Mucosa of descending colon (tissue), 3 donors: ENCODE results near the gene MGAT4D. TPM values are rescaled to one million over a fixed set of nuclear protein-coding genes. Genes with fewer than 3 reads are reported as not detected.
"Not testable (repeated sequence)": the region's sequence is repeated elsewhere in the genome, so short reads cannot be mapped to it uniquely, and the experiment has no call there.

Experiments
- ATAC-seq: fragments of 200-7000 bp; cut with Tn5 transposase; one replicate; pipeline ENCODE4 v1.9.1; 2020; ENCODE audit warnings: mild to moderate bottlenecking, moderate library complexity
- DNase-seq, 3 donors: peaks; one replicate each; pipeline ENCODE4 v3.0.0-alpha.2; 2020
- H3K36me3 ChIP-seq: fragments of 200-600 bp; one replicate; pipeline ENCODE4 v1.8.0; 2021; ENCODE audit warnings: low read depth, mild to moderate bottlenecking
- H3K4me1 ChIP-seq: fragments of 200-600 bp; one replicate; pipeline ENCODE4 v1.8.0; 2021; ENCODE audit warnings: low read depth, mild to moderate bottlenecking
- H3K4me3 ChIP-seq: fragments of 200-600 bp; one replicate; pipeline ENCODE4 v1.8.0; 2021; ENCODE audit warnings: mild to moderate bottlenecking
- H3K9me3 ChIP-seq: fragments of 200-600 bp; one replicate; pipeline ENCODE4 v1.8.0; 2021; ENCODE audit warnings: mild to moderate bottlenecking
- intact Hi-C, 2 donors: fragments of 100-400 bp; cut with DNase I in 1 of 2; cut with micrococcal nuclease in 1 of 2; formaldehyde crosslinking; loops; one replicate each; pipeline versions ENCODE4 v1.11.0 to v1.11.1; 2022; cut with DNase I, micrococcal nuclease
- total RNA-seq, 3 donors: library from RNA; stranded (reverse); fragmentation: NEBNext Ultra II Directional in 2 of 3; extraction: Animal tissue kit (Norgen Biotek cat#: 25700) in 2 of 3; gene quantifications; one replicate each; pipeline versions ENCODE4 v1.2.1 to v1.2.4, GENCODE V29; 2021 to 2023
- TF ChIP-seq, protein P1 (sequence below): fragments of 200-600 bp; IDR thresholded peaks from one replicate; pipeline ENCODE4 v1.8.0; 2022; ENCODE audit warnings: antibody characterized with exemption, mild to moderate bottlenecking
- donor health status: DM: no; HTN: no; CAD: no; lungs with moderate emphysema.
- donor health status: DM: no; HTN: no; CAD: no.
- donor health status: DM: no; HTN: yes; CAD: no.

MGAT4D gene
- total RNA-seq, 3 donors from 2014 or later, result not detected

DNA sequence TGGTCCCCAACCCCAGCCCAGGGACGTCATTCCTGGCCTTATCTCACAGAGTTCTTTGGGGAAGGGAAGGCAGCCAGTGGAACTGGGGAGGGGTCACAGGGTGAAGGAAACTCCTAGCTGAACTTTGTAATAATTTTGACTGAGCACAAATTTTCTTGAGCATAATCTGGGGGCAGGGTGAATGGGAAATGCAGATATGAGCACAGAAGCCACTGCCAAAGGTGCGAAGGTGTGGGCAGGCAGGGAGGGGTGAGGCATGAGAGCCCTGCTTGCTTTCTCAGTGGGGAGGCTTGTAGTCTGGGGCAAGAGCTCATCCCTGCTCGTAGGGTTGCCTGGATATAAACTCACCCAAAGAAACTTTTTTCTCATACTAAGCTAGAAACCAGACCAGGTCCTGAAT is 34.9 kb downstream of the MGAT4D start:
- peak; percentile 76 for ATAC-seq
- Histone ChIP-seq H3K36me3 (no peaks in the 10 kb centered on the region), H3K4me3 (no peak overlapping the region), H3K9me3 (no peaks in the 10 kb centered on the region), H3K4me1 (peaks cover 4% of the 10 kb centered on the region)
- TF ChIP-seq, protein P1, sequence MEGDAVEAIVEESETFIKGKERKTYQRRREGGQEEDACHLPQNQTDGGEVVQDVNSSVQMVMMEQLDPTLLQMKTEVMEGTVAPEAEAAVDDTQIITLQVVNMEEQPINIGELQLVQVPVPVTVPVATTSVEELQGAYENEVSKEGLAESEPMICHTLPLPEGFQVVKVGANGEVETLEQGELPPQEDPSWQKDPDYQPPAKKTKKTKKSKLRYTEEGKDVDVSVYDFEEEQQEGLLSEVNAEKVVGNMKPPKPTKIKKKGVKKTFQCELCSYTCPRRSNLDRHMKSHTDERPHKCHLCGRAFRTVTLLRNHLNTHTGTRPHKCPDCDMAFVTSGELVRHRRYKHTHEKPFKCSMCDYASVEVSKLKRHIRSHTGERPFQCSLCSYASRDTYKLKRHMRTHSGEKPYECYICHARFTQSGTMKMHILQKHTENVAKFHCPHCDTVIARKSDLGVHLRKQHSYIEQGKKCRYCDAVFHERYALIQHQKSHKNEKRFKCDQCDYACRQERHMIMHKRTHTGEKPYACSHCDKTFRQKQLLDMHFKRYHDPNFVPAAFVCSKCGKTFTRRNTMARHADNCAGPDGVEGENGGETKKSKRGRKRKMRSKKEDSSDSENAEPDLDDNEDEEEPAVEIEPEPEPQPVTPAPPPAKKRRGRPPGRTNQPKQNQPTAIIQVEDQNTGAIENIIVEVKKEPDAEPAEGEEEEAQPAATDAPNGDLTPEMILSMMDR, result no peak
- intact Hi-C loops, result no loop called here
- peak in 2 of 3 donors; percentile 32 to 44 for DNase-seq

DNA sequence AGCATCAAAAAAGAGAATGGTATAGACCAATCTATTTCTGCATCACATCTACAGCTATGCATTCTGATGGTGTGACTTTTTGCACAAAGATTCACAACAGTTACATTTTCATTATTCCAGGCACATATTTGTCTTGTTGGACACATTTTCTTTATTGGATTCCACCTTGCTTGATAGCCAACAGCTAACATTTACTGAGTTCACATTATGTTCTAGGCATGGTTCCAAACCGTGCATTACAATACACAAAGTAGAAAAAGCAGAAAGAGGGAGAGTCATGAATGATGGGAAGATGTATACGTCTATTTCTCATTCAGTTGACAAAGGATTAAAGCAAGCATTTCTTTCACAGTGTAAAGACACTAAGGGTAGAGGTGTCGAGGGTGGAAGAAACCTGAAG is 47.7 kb downstream of the MGAT4D start:
- no peak for DNase-seq
- TF ChIP-seq, protein P1, result no peak
- no peaks in the 10 kb centered on the region for H3K9me3 ChIP-seq
- no peaks in the 10 kb centered on the region for H3K4me1 ChIP-seq
- intact Hi-C loops, result no loop called here
- no peak for ATAC-seq
- H3K4me3 ChIP-seq, result no peak overlapping the region
- no peaks in the 10 kb centered on the region for H3K36me3 ChIP-seq

DNA sequence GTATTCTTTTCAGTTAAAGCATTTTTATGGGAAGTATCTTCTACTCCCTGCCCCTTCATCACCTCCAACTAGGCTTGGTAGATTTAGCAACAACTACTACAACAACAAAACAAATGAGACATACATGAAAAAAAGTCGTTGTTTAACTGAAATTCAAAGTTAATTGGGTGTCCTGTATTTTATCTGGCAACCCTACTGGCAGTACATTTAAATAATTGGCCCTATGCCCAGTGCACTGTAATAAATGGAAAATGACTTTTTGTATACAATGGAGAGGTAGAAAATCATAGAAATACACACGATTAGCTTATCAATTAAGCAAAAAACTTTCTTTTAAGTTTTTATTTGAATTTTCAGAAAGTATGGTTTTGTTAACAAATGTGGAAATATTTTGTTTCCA is 49.3 kb downstream of the MGAT4D start:
- DNase-seq (no peak), ATAC-seq (no peak)
- Histone ChIP-seq H3K4me1 (no peaks in the 10 kb centered on the region), H3K9me3 (no peaks in the 10 kb centered on the region), H3K4me3 (no peak overlapping the region), H3K36me3 (no peaks in the 10 kb centered on the region)
- intact Hi-C loops, result no loop called here
- TF ChIP-seq, protein P1, result no peak

DNA sequence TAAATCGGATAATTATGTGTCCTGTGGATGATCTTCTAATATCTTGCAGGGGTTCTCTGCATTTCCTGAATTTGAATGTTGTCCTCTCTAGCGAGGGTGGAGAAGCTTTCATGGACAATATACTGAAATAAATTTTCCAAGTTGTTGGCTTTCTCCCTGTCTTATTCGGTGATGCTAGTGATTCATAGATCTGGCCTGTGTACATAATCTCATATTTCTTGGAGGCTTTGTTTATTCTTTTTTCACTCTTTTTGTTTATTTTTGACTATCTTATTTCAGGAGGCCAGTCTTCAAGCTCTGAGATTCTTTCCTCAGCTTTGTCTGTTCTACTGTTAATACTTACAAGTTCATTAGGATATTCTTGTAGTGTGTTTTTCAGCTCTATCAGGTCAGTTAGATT is 49.9 kb downstream of the MGAT4D start:
- DNase-seq, result no peak
- no peaks in the 10 kb centered on the region for H3K9me3 ChIP-seq
- H3K4me1 ChIP-seq, result no peaks in the 10 kb centered on the region
- H3K36me3 ChIP-seq, result no peaks in the 10 kb centered on the region
- intact Hi-C loops, result no loop called here
- no peak overlapping the region for H3K4me3 ChIP-seq
- ATAC-seq, result no peak
- TF ChIP-seq, protein P1, result no peak

GRCh38 chr4:140444347-140444746 is 53.7 kb downstream of the MGAT4D start:
- DNase-seq, H3K9me3 ChIP-seq, H3K4me3 ChIP-seq, H3K36me3 ChIP-seq, intact Hi-C loops, H3K4me1 ChIP-seq, ATAC-seq: not testable (repeated sequence)

GRCh38 chr4:140439644-140440142 is 58.4 kb downstream of the MGAT4D start:
- DNase-seq (no peak), ATAC-seq (no peak)
- no peaks in the 10 kb centered on the region for H3K4me1 ChIP-seq
- intact Hi-C loops, result no loop called here
- no peak overlapping the region for H3K4me3 ChIP-seq
- TF ChIP-seq, protein P1, result no peak
- H3K9me3 ChIP-seq, result no peaks in the 10 kb centered on the region
- H3K36me3 ChIP-seq, result no peaks in the 10 kb centered on the region
